K562 (cell line): ENCODE measurements around the gene USP32. TPM values are rescaled to one million over a fixed set of nuclear protein-coding genes. Genes with fewer than 3 reads are reported as not detected.

Experiments used
- ATAC-seq: fragments of 200-7000 bp; cut with Tn5 transposase; 3 replicates; pipeline ENCODE4 v1.9.1; 2020; ENCODE audit warnings: moderate library complexity
- BruUV-seq: library from RNA; stranded (reverse); fragments of 400-500 nt; replicated peaks from 2 replicates; lab custom pipeline; 2021; lab: Mats Ljungman, UMichigan
- CTCF ChIA-PET: fragments of 300-600 bp; formaldehyde crosslinking; extraction: SDS; loops from one replicate; lab custom pipeline; 2021; ENCODE audit warnings: low intra/inter-chr PET ratio; lab: Yijun Ruan, JAX
- POLR2A ChIA-PET: fragments of 300-600, 350-650 bp; sonication (Branson Sonifier 250); formaldehyde crosslinking; extraction: SDS; loops from one replicate; lab custom pipeline; 2021; ENCODE audit warnings: antibody characterized with exemption, inconsistent platforms; lab: Yijun Ruan, JAX
- DNase-seq, 4 experiments: peaks; one replicate each; pipeline versions ENCODE4 v3.0.0 to v3.0.0-alpha.2; 2011 to 2018; ENCODE audit warnings: low spot score in 3 of 4, mixed read lengths in 3 of 4; ENCODE audit errors: extremely low read depth in 1 of 4
- FAIRE-seq: peaks from 2 replicates; lab custom pipeline; 2011; peaks lifted over from hg19 to GRCh38; lab: Jason Lieb, UNC
- H2AFZ ChIP-seq: 2 replicates; pipeline ENCODE4 v1.6.0; 2011; ENCODE audit warnings: low read depth, low read length, control low read depth, inconsistent platforms
- H3K27ac ChIP-seq: fragments of 200-600 bp; 3 replicates; pipeline ENCODE4 v1.8.0; 2011; ENCODE audit warnings: low read depth, mild to moderate bottlenecking, control low read depth, inconsistent platforms, low read length, moderate library complexity, mixed read lengths; ENCODE audit errors: extremely low read depth
- H3K27me3 ChIP-seq, 2 experiments: fragments of 300-600 bp in 1 of 2; 2 replicates in 1 of 2; 3 replicates in 1 of 2; pipeline versions ENCODE4 v1.6.0 to v1.8.0; 2011; ENCODE audit warnings: inconsistent platforms in 2 of 2, low read length in 2 of 2, mild to moderate bottlenecking in 1 of 2, mixed read lengths in 1 of 2, moderate library complexity in 1 of 2; ENCODE audit not compliant: control insufficient read depth in 2 of 2, insufficient read depth in 2 of 2
- H3K36me3 ChIP-seq: fragments of 300-600 bp; 3 replicates; pipeline ENCODE4 v1.8.0; 2011; ENCODE audit warnings: mild to moderate bottlenecking, low read length, inconsistent platforms; ENCODE audit not compliant: control insufficient read depth, insufficient read depth
- H3K4me1 ChIP-seq, 2 experiments: fragments of 200-600 bp in 1 of 2; replicated peaks in 1 of 2; 2 replicates in 1 of 2; 3 replicates in 1 of 2; pipeline versions ENCODE4 v1.5.1 to v1.8.0; 2011; ENCODE audit warnings: inconsistent platforms in 2 of 2, low read length in 2 of 2, mild to moderate bottlenecking in 1 of 2, mixed read lengths in 1 of 2, moderate library complexity in 1 of 2; ENCODE audit not compliant: control insufficient read depth in 2 of 2, insufficient read depth in 2 of 2
- H3K4me2 ChIP-seq: 2 replicates; pipeline ENCODE4 v1.6.1; 2011; ENCODE audit warnings: low read length, control low read depth, inconsistent platforms, mixed read lengths; ENCODE audit not compliant: insufficient read depth
- H3K4me3 ChIP-seq: fragments of 200-600 bp; sonication (generic), shearing (Covaris generic); 2 replicates; pipeline ENCODE4 v1.5.1; 2016; ENCODE audit warnings: control low read depth, inconsistent platforms
- H3K79me2 ChIP-seq: fragments of 200-600 bp; 3 replicates; pipeline ENCODE4 v1.8.0; 2011; ENCODE audit warnings: low read length, inconsistent platforms; ENCODE audit not compliant: control insufficient read depth, insufficient read depth
- H3K9ac ChIP-seq, 2 experiments: 2 replicates each; pipeline versions ENCODE4 v1.6.0 to v1.6.1; 2011; ENCODE audit warnings: low read depth in 2 of 2, low read length in 2 of 2, control low read depth in 1 of 2, inconsistent platforms in 1 of 2, mild to moderate bottlenecking in 1 of 2, mixed read lengths in 1 of 2; ENCODE audit not compliant: insufficient read depth in 1 of 2
- H3K9me1 ChIP-seq: one replicate; pipeline ENCODE4 v1.6.0; 2011; ENCODE audit warnings: inconsistent platforms, mild to moderate bottlenecking, low read length, moderate library complexity; ENCODE audit not compliant: control insufficient read depth, insufficient read depth
- H3K9me3 ChIP-seq: replicated peaks from 2 replicates; pipeline ENCODE4 v1.5.1; 2011; ENCODE audit warnings: low read depth, low read length, inconsistent platforms; ENCODE audit not compliant: control insufficient read depth, insufficient read depth
- H4K20me1 ChIP-seq: replicated peaks from 2 replicates; pipeline ENCODE4 v1.6.1; 2011; ENCODE audit warnings: low read length, inconsistent platforms, mixed read lengths; ENCODE audit not compliant: control insufficient read depth, insufficient read depth
- HNRNPL ChIP-seq: fragments of 200-400 bp; formaldehyde crosslinking; IDR thresholded peaks from 2 replicates; pipeline ENCODE4 v1.6.1; 2017; ENCODE audit warnings: low read depth, mild to moderate bottlenecking, low read length
- WGBS: fragments of 100-300 bp; shearing (Covaris generic); methylation state at CpG from one replicate; pipeline ENCODE4 v1.1.6; 2016; ENCODE audit warnings: low coverage, mixed read lengths; ENCODE audit not compliant: insufficient coverage; ENCODE audit errors: missing lambda C conversion rate; 5-methylcytosine and 5-hydroxymethylcytosine counted together
- in situ Hi-C: fragments of 300-500 bp; cut with MboI; formaldehyde crosslinking; loops from 4 replicates; pipeline ENCODE4 v1.15.0; 2018; ENCODE audit warnings: inconsistent platforms, mixed read lengths
- intact Hi-C: fragments of 100-400 bp; cut with micrococcal nuclease; formaldehyde crosslinking; loops from 2 replicates; pipeline ENCODE4 v1.14.2; 2022
- polyA plus RNA-seq, 8 experiments: library from polyadenylated mRNA; depleted of rRNA in 4 of 8; stranded (reverse) in 5 of 8; unstranded in 3 of 8; fragments of >200 nt; fragmentation: Nextera tagmentation in 2 of 8; fragmentation: Illumina TruSeq in 1 of 8; extraction: Ambion mirVana in 2 of 8; extraction: Trizol in 1 of 8; gene quantifications; 2 replicates each; pipeline versions ENCODE4 v1.2.1 to v1.2.3, GENCODE V29; 2011 to 2014; ENCODE audit warnings: inconsistent platforms in 1 of 8, missing spikeins in 1 of 8
- total RNA-seq, 7 experiments: library from RNA; depleted of rRNA in 6 of 7; stranded (reverse); fragments of >200 nt in 6 of 7; fragmentation: Illumina TruSeq in 2 of 7; extraction: Trizol in 2 of 7; gene quantifications; 2 replicates each; pipeline versions ENCODE4 v1.2.1 to v1.2.3, GENCODE V29; 2011 to 2021; ENCODE audit warnings: low replicate concordance in 1 of 7
- TF ChIP-seq, protein P1 (sequence below), 3 experiments: fragments of 200-800 bp in 1 of 3; fragments of 250-450 bp in 1 of 3; fragments of 450-650 bp in 1 of 3; sonication (Bioruptor Pico) in 1 of 3; sonication (Bioruptor generic) in 1 of 3; formaldehyde crosslinking in 1 of 3; IDR thresholded peaks; 2 replicates each; pipeline versions ENCODE4 v1.6.1 to v1.8.0; 2016 to 2022; ENCODE audit warnings: mild to moderate bottlenecking in 2 of 3, missing genetic modification characterization in 2 of 3, missing compliant biosample characterization in 1 of 3, moderate library complexity in 1 of 3

USP32 gene
- total and polyA plus RNA-seq, 9 of the 15 experiments (the other 6 are each of a cell fraction or from before 2014, with no cell fraction given), result 18.0 to 69.3 (median 47.1) TPM

GRCh38 chr17:60314423-60314822 lies 77.5 kb downstream of the USP32 start:
- H3K79me2 ChIP-seq, result peaks cover 89% of the 10 kb centered on the region
- H3K27ac ChIP-seq, result no peak overlapping the region
- in situ Hi-C loops, result no loop called here
- peaks cover 7% of the 10 kb centered on the region for H4K20me1 ChIP-seq
- BruUV-seq, result no TSS peak
- no peak overlapping the region for H2AFZ ChIP-seq
- TF ChIP-seq, protein P1, sequence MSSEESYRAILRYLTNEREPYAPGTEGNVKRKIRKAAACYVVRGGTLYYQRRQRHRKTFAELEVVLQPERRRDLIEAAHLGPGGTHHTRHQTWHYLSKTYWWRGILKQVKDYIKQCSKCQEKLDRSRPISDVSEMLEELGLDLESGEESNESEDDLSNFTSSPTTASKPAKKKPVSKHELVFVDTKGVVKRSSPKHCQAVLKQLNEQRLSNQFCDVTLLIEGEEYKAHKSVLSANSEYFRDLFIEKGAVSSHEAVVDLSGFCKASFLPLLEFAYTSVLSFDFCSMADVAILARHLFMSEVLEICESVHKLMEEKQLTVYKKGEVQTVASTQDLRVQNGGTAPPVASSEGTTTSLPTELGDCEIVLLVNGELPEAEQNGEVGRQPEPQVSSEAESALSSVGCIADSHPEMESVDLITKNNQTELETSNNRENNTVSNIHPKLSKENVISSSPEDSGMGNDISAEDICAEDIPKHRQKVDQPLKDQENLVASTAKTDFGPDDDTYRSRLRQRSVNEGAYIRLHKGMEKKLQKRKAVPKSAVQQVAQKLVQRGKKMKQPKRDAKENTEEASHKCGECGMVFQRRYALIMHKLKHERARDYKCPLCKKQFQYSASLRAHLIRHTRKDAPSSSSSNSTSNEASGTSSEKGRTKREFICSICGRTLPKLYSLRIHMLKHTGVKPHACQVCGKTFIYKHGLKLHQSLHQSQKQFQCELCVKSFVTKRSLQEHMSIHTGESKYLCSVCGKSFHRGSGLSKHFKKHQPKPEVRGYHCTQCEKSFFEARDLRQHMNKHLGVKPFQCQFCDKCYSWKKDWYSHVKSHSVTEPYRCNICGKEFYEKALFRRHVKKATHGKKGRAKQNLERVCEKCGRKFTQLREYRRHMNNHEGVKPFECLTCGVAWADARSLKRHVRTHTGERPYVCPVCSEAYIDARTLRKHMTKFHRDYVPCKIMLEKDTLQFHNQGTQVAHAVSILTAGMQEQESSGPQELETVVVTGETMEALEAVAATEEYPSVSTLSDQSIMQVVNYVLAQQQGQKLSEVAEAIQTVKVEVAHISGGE (CRISPR knock-in tag; IDR thresholded peaks at IDR 0.05), result peak in 1 of 3 experiments; percentile 85; a peak in 2 of 6 replicates
- no peak for TF ChIP-seq HNRNPL
- no peak for DNase-seq
- no peak overlapping the region for H3K4me3 ChIP-seq
- H3K9ac ChIP-seq, result no peak overlapping the region
- H3K9me1 ChIP-seq, result no peaks in the 10 kb centered on the region
- FAIRE-seq, result no peak
- no peaks in the 10 kb centered on the region for H3K27me3 ChIP-seq
- peaks cover 5% of the 10 kb centered on the region; the same call in 1 of the 3 replicates for H3K36me3 ChIP-seq
- no peak for ATAC-seq
- intact Hi-C loops, result loop anchor here (2.0 kb wide), 1 partner anchor 122 kb away; no protein-coding TSS in a partner anchor
- no peaks in the 10 kb centered on the region; a peak in 1 of 5 replicates for H3K4me1 ChIP-seq
- H3K9me3 ChIP-seq, result no peaks in the 10 kb centered on the region
- POLR2A ChIA-PET, result no interaction called here
- WGBS, result 100% methylated on average over 1 of the region's 1 CpG
- CTCF ChIA-PET, result no interaction called here
- H3K4me2 ChIP-seq, result no peak overlapping the region
